Osteocyte (in vitro differentiated cells): ENCODE results near the gene NRIP2. TPM values are rescaled to one million over a fixed set of nuclear protein-coding genes. Genes with fewer than 3 reads are reported as not detected.

Experiments used
- DNase-seq: peaks from one replicate; pipeline ENCODE4 v3.0.0; 2021; ENCODE audit warnings: mixed read lengths; ENCODE audit not compliant: unreplicated experiment; ENCODE audit errors: extremely low spot score
- H3K27ac Mint-ChIP-seq: one replicate; pipeline ENCODE4 v1.8.0; 2021; ENCODE audit warnings: mild to moderate bottlenecking, mixed read lengths; ENCODE audit not compliant: unreplicated experiment
- H3K27me3 Mint-ChIP-seq: one replicate; pipeline ENCODE4 v1.8.0; 2021; ENCODE audit warnings: mixed read lengths; ENCODE audit not compliant: unreplicated experiment
- H3K36me3 Mint-ChIP-seq: one replicate; pipeline ENCODE4 v1.8.0; 2021; ENCODE audit warnings: mixed read lengths; ENCODE audit not compliant: unreplicated experiment
- H3K4me1 Mint-ChIP-seq: one replicate; pipeline ENCODE4 v1.8.0; 2021; ENCODE audit warnings: mixed read lengths; ENCODE audit not compliant: unreplicated experiment
- H3K4me3 Mint-ChIP-seq: one replicate; pipeline ENCODE4 v1.8.0; 2021; ENCODE audit warnings: mild to moderate bottlenecking, moderate library complexity, mixed read lengths; ENCODE audit not compliant: unreplicated experiment
- H3K9me3 Mint-ChIP-seq: one replicate; pipeline ENCODE4 v1.8.0; 2021; ENCODE audit warnings: mixed read lengths; ENCODE audit not compliant: unreplicated experiment
- total RNA-seq: library from RNA; stranded (reverse); gene quantifications from 2 replicates; pipeline ENCODE4 v1.2.1, GENCODE V29; 2021
- TF ChIP-seq, protein P1 (sequence below): fragments of 200-600 bp; sonication (generic); IDR thresholded peaks from 2 replicates; pipeline ENCODE4 v1.5.0; 2021; ENCODE audit warnings: antibody characterized with exemption, mild to moderate bottlenecking, moderate library complexity

Gene NRIP2
- total RNA-seq, 1 donor from 2014 or later: not detected

DNA sequence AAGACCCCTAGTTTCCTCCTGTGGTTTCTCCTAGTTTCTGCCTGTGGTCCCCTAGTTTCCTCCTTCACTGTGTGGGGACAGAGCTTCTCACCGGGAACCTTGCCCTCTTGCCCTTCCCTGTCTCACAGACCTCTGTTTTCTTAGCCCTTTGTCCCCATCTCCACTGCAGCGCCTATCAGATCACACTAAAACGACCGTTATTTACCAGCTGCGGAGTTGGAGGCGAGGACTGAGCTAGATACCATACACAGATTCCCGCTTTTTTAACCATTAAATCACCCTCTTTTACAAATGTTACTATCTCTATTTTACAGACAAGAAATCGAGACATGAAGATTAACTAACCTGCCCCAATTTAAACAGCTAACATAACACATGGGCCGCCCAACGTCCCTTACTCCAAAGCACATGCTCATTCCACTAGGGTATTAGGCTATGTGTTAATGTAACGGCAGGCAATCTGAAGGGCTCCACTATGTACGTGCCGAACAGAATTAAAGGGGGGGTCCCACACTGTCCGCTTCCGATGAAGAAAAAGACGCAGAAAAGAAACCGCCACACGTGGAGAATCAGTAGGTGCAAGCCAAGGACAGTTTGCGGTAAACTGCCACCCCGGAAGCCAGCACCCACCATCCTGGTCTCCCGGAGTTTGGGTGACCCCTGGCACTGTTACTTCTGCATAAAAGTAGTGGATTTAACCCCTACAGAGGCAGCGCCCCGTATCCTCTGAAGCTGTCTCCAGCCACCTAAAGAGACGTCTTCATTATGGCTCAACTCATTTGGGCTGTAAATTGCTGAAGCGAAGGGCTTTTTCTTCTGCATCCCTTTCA is 41.9 kb downstream of the NRIP2 start:
- Mint-ChIP-seq H3K27ac (no peak overlapping the region), H3K9me3 (no peaks in the 10 kb centered on the region), H3K4me3 (no peak overlapping the region), H3K4me1 (peaks cover 10% of the 10 kb centered on the region), H3K36me3 (peaks cover 1% of the 10 kb centered on the region), H3K27me3 (peaks cover 15% of the 10 kb centered on the region)
- no peak for DNase-seq
- TF ChIP-seq, protein P1, sequence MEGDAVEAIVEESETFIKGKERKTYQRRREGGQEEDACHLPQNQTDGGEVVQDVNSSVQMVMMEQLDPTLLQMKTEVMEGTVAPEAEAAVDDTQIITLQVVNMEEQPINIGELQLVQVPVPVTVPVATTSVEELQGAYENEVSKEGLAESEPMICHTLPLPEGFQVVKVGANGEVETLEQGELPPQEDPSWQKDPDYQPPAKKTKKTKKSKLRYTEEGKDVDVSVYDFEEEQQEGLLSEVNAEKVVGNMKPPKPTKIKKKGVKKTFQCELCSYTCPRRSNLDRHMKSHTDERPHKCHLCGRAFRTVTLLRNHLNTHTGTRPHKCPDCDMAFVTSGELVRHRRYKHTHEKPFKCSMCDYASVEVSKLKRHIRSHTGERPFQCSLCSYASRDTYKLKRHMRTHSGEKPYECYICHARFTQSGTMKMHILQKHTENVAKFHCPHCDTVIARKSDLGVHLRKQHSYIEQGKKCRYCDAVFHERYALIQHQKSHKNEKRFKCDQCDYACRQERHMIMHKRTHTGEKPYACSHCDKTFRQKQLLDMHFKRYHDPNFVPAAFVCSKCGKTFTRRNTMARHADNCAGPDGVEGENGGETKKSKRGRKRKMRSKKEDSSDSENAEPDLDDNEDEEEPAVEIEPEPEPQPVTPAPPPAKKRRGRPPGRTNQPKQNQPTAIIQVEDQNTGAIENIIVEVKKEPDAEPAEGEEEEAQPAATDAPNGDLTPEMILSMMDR: no peak

GRCh38 chr12:2791089-2791488 is 43.7 kb downstream of the NRIP2 start:
- Mint-ChIP-seq H3K4me3 (no peak overlapping the region), H3K36me3 (no peaks in the 10 kb centered on the region), H3K4me1 (no peaks in the 10 kb centered on the region), H3K27ac (no peak overlapping the region), H3K9me3 (no peaks in the 10 kb centered on the region), H3K27me3 (peaks cover 19% of the 10 kb centered on the region)
- TF ChIP-seq, protein P1: no peak
- DNase-seq: no peak

DNA sequence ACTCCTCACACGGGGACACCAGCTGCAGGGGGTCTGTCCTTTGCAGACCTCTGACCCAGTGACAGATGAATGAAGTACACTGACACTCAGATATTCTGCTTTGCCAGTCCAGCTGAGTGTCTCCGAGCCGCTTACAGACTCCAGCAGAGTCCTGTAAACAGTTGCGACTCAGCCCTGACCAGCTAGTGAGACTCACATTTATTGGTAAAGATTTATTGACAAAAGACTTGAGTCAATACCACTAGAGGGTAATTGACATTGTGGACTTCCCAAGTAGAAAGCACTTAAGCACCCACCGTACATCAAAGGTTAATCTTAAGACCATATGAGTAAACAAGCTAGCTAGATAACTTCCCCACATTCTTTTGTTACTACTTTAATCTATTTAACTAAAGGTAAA is 49.8 kb downstream of the NRIP2 start:
- H3K9me3 Mint-ChIP-seq: no peaks in the 10 kb centered on the region
- H3K4me3 Mint-ChIP-seq: no peak overlapping the region
- H3K4me1 Mint-ChIP-seq: peaks cover 9% of the 10 kb centered on the region
- H3K27ac Mint-ChIP-seq: no peak overlapping the region
- no peak for DNase-seq
- no peaks in the 10 kb centered on the region for H3K36me3 Mint-ChIP-seq
- H3K27me3 Mint-ChIP-seq: peaks cover 53% of the 10 kb centered on the region
- TF ChIP-seq, protein P1: no peak

DNA sequence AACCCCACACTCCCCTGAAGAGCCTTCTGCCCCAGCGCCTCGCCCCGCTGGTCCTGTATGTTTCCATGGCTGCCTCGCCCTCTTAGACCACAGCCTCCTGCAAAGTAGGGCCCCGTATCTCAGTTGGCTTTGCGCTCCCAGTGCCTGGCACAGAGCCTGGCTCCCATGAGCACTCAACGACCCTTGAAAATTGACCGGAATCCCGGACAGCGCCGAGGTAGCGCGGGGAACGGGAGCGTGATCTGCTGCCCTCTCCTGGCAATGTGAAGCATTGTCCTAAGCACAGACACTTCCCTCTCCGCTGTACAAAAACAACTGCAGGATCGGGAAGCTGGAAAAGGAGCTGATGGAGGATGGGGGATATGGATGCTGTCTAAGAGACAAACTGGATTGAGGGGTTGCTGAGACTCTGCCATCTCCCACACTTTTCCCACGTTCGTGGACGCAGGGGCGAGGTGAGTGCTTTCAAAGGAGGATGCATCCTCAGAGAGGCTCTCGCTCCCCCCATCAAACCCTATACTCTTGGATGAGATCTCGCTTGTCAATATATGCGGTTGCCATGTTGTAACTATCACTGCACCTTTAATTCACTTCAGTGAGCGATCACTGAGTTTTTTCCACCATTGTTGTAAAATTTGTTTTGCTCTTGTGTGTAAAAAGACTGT is 50.8 kb downstream of the NRIP2 start:
- no peak overlapping the region for H3K27ac Mint-ChIP-seq
- H3K27me3 Mint-ChIP-seq: peaks cover 53% of the 10 kb centered on the region
- H3K9me3 Mint-ChIP-seq: no peaks in the 10 kb centered on the region
- DNase-seq: peak; percentile 84
- H3K36me3 Mint-ChIP-seq: no peaks in the 10 kb centered on the region
- peaks cover 9% of the 10 kb centered on the region for H3K4me1 Mint-ChIP-seq
- peak overlapping the region; percentile 48 for H3K4me3 Mint-ChIP-seq
- TF ChIP-seq, protein P1: peak; percentile 91

- TF ChIP-seq, protein P1: no peak
- Mint-ChIP-seq H3K36me3 (no peaks in the 10 kb centered on the region), H3K9me3 (no peaks in the 10 kb centered on the region), H3K27ac (no peak overlapping the region), H3K4me1 (peaks cover 7% of the 10 kb centered on the region), H3K4me3 (no peak overlapping the region), H3K27me3 (peaks cover 58% of the 10 kb centered on the region)
- DNase-seq: no peak
Observed at GRCh38 chr12:2779281-2779680, 55.6 kb downstream of the NRIP2 start.
